ENCODE data around the gene CSGALNACT2.
"Not testable (repeated sequence)": the region's sequence is repeated elsewhere in the genome, so short reads cannot be mapped to it uniquely, and the experiment has no call there.

- not testable (repeated sequence) for TF ChIP-seq CTCF, EP300 (IDR thresholded peaks at IDR 0.05)
These were observed 7.7 kb downstream of the CSGALNACT2 start for GRCh38 chr10:43145936-43146335.
